ENCODE measurements around the gene LHPP. TPM values are rescaled to one million over a fixed set of nuclear protein-coding genes. Genes with fewer than 3 reads are reported as not detected.

The LHPP gene
- total RNA-seq, 1 donor from 2014 or later = 2.6 TPM

- no peak for DNase-seq (ENCODE audit: low read depth in 2 of 2)
Measured at GRCh38 chr10:124592101-124592500, 130.5 kb downstream of the LHPP start.

GRCh38 chr10:124592736-124593430 lies 131.3 kb downstream of the LHPP start:
- no peak for DNase-seq (ENCODE audit: low read depth in 2 of 2)

- DNase-seq (ENCODE audit: low read depth in 2 of 2) = no peak
Measured at GRCh38 chr10:124593431-124593985, 131.9 kb downstream of the LHPP start.

GRCh38 chr10:124594240-124594639 lies 132.6 kb downstream of the LHPP start:
- peak in 1 of 2 donors; percentile 64 for DNase-seq (ENCODE audit: low read depth in 2 of 2)

GRCh38 chr10:124595143-124595883 lies 133.7 kb downstream of the LHPP start:
- no peak for DNase-seq (ENCODE audit: low read depth in 2 of 2)

GRCh38 chr10:124596116-124596785 lies 134.6 kb downstream of the LHPP start:
- no peak for DNase-seq (ENCODE audit: low read depth in 2 of 2)

GRCh38 chr10:124596962-124597845 lies 135.6 kb downstream of the LHPP start:
- DNase-seq (ENCODE audit: low read depth in 2 of 2) = no peak

GRCh38 chr10:124597846-124598165 lies 136.2 kb downstream of the LHPP start:
- no peak for DNase-seq (ENCODE audit: low read depth in 2 of 2)

GRCh38 chr10:124598196-124598595 lies 136.6 kb downstream of the LHPP start:
- no peak for DNase-seq (ENCODE audit: low read depth in 2 of 2)

GRCh38 chr10:124598773-124599587 lies 137.4 kb downstream of the LHPP start:
- DNase-seq (ENCODE audit: low read depth in 2 of 2) = no peak

- no peak for DNase-seq (ENCODE audit: low read depth in 2 of 2)
Measured at GRCh38 chr10:124599588-124600050, 138.0 kb downstream of the LHPP start.

GRCh38 chr10:124600051-124600880 lies 138.6 kb downstream of the LHPP start:
- no peak for DNase-seq (ENCODE audit: low read depth in 2 of 2)

- DNase-seq (ENCODE audit: low read depth in 2 of 2) = no peak
Measured at GRCh38 chr10:124601016-124601415, 139.4 kb downstream of the LHPP start.

GRCh38 chr10:124601431-124602120 lies 140.0 kb downstream of the LHPP start:
- DNase-seq (ENCODE audit: low read depth in 2 of 2) = no peak

GRCh38 chr10:124602121-124602561 lies 140.5 kb downstream of the LHPP start:
- no peak for DNase-seq (ENCODE audit: low read depth in 2 of 2)

- DNase-seq (ENCODE audit: low read depth in 2 of 2) = no peak
Measured at GRCh38 chr10:124602646-124603365, 141.2 kb downstream of the LHPP start.

GRCh38 chr10:124603376-124604213 lies 142.0 kb downstream of the LHPP start:
- no peak for DNase-seq (ENCODE audit: low read depth in 2 of 2)

Measured in lung microvascular endothelial cell (primary cell).